DMS79 (cell line): ENCODE results near the gene GPLD1.
"Not testable (repeated sequence)": the region's sequence is repeated elsewhere in the genome, so short reads cannot be mapped to it uniquely, and the experiment has no call there.

ENCODE experiments used
- DNase-seq: peaks from one replicate; lab custom pipeline; 2025; lab: John Stamatoyannopoulos, UW

Gene GPLD1

GRCh38 chr6:24453921-24454320, 35.5 kb downstream of the GPLD1 start:
- no peak for DNase-seq

GRCh38 chr6:24451581-24452388, 37.6 kb downstream of the GPLD1 start:
- DNase-seq, result no peak

GRCh38 chr6:24448828-24449525, 40.4 kb downstream of the GPLD1 start:
- DNase-seq, result no peak

GRCh38 chr6:24448396-24448795, 41.0 kb downstream of the GPLD1 start:
- no peak for DNase-seq

- DNase-seq, result no peak
These were observed 42.7 kb downstream of the GPLD1 start for GRCh38 chr6:24446670-24447069.

GRCh38 chr6:24445704-24446103, 43.7 kb downstream of the GPLD1 start:
- no peak for DNase-seq

GRCh38 chr6:24444588-24444987, 44.8 kb downstream of the GPLD1 start:
- no peak for DNase-seq

GRCh38 chr6:24441599-24441904, 47.8 kb downstream of the GPLD1 start:
- DNase-seq, result no peak

- no peak for DNase-seq
These were observed 48.3 kb downstream of the GPLD1 start for GRCh38 chr6:24440897-24441598.

GRCh38 chr6:24439858-24440539, 49.4 kb downstream of the GPLD1 start:
- DNase-seq, result no peak

- no peak for DNase-seq
These were observed 52.4 kb downstream of the GPLD1 start for GRCh38 chr6:24436979-24437378.

- no peak for DNase-seq
These were observed 56.8 kb downstream of the GPLD1 start for GRCh38 chr6:24432611-24433010.

- no peak for DNase-seq
These were observed 58.3 kb downstream of the GPLD1 start for GRCh38 chr6:24431045-24431451.

- DNase-seq, result no peak
These were observed 59.3 kb downstream of the GPLD1 start for GRCh38 chr6:24430086-24430485.

- DNase-seq, result no peak
These were observed 60.2 kb downstream of the GPLD1 start for GRCh38 chr6:24429146-24429545.

- no peak for DNase-seq
These were observed 60.8 kb downstream of the GPLD1 start for GRCh38 chr6:24428615-24429014.

- no peak for DNase-seq
These were observed 62.5 kb downstream of the GPLD1 start for GRCh38 chr6:24426729-24427446.

GRCh38 chr6:24425091-24425490, 64.3 kb downstream of the GPLD1 start:
- no peak for DNase-seq

GRCh38 chr6:24419526-24419925, 69.9 kb downstream of the GPLD1 start:
- DNase-seq, result no peak

GRCh38 chr6:24415753-24416152, 73.6 kb downstream of the GPLD1 start:
- no peak for DNase-seq

GRCh38 chr6:24414531-24414930, 74.8 kb downstream of the GPLD1 start:
- not testable (repeated sequence) for DNase-seq

GRCh38 chr6:24412294-24412693, 77.1 kb downstream of the GPLD1 start:
- DNase-seq, result no peak
